ENCODE measurements around the gene LCP1. TPM values are rescaled to one million over a fixed set of nuclear protein-coding genes. Genes with fewer than 3 reads are reported as not detected.

LCP1 gene
- total RNA-seq, 1 donor from 2014 or later = 11.6 TPM

DNA sequence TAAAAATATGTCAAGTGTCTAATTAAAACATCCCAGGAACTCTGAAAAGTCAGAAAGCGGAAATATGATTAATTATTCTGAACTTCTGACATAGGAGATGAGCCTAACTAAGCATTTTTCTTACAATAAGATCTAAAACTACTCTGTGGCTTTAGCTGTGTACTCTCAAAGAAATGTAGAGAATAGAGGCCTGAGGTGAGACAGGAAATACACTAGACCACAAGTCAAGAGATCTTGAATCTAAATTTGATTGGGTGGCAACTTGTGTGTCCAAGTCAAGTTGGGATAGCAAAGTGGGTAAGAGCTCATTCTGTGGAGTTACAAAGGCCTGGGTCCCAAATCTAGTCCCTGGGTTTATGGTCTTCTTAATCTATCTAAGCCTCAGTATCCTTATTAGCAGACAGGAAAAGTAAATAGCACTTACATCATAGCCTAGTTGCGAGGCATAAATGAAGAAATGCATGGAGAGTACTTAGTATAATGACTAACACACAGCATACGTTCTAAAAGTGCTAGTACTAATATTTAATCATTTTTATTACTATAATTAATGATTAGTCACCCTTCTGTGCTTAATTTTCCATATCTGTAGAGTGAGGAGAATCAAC, 20.3 kb upstream of the LCP1 start:
- Mint-ChIP-seq H3K36me3 (no peaks in the 10 kb centered on the region), H3K4me1 (peaks cover 40% of the 10 kb centered on the region), H3K4me3 (no peak overlapping the region), H3K27ac (no peak overlapping the region), H3K9me3 (no peaks in the 10 kb centered on the region), H3K27me3 (ENCODE audit: low read depth) (no peaks in the 10 kb centered on the region)
- DNase-seq (ENCODE audit: low spot score in 2 of 2, unreplicated experiment in 2 of 2) = no peak
- TF ChIP-seq, protein P1, sequence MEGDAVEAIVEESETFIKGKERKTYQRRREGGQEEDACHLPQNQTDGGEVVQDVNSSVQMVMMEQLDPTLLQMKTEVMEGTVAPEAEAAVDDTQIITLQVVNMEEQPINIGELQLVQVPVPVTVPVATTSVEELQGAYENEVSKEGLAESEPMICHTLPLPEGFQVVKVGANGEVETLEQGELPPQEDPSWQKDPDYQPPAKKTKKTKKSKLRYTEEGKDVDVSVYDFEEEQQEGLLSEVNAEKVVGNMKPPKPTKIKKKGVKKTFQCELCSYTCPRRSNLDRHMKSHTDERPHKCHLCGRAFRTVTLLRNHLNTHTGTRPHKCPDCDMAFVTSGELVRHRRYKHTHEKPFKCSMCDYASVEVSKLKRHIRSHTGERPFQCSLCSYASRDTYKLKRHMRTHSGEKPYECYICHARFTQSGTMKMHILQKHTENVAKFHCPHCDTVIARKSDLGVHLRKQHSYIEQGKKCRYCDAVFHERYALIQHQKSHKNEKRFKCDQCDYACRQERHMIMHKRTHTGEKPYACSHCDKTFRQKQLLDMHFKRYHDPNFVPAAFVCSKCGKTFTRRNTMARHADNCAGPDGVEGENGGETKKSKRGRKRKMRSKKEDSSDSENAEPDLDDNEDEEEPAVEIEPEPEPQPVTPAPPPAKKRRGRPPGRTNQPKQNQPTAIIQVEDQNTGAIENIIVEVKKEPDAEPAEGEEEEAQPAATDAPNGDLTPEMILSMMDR (IDR thresholded peaks at IDR 0.05; ENCODE audit: unreplicated experiment) = no peak

DNA sequence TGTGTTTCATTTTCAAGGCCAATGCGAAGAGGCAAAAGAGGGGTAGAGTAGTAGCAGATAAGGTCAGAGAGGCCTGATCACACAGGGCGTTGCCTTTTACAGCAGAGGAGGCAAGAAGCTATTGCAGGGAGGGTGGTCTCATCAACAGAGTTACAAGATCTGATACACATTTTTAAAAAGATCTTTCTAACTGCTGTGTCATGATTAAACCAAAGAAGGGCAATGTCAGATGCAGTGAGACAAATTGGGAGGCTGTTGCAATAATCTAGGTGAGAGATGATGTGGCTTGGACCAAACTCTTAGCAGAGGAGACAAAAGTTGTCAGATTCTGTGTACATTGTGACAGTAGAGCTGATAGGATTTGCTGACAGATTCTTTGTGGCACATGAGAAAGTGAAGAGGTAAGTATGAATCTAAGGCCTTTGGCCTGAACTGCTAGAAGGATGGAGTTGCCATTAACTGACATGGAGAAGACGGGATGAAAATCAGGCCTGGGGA, 16.8 kb upstream of the LCP1 start:
- Mint-ChIP-seq H3K4me3 (no peak overlapping the region), H3K36me3 (no peaks in the 10 kb centered on the region), H3K27ac (no peak overlapping the region), H3K9me3 (no peaks in the 10 kb centered on the region), H3K4me1 (peaks cover 20% of the 10 kb centered on the region), H3K27me3 (ENCODE audit: low read depth) (no peaks in the 10 kb centered on the region)
- no peak for DNase-seq (ENCODE audit: low spot score in 2 of 2, unreplicated experiment in 2 of 2)
- TF ChIP-seq, protein P1 (IDR thresholded peaks at IDR 0.05; ENCODE audit: unreplicated experiment) = no peak

DNA sequence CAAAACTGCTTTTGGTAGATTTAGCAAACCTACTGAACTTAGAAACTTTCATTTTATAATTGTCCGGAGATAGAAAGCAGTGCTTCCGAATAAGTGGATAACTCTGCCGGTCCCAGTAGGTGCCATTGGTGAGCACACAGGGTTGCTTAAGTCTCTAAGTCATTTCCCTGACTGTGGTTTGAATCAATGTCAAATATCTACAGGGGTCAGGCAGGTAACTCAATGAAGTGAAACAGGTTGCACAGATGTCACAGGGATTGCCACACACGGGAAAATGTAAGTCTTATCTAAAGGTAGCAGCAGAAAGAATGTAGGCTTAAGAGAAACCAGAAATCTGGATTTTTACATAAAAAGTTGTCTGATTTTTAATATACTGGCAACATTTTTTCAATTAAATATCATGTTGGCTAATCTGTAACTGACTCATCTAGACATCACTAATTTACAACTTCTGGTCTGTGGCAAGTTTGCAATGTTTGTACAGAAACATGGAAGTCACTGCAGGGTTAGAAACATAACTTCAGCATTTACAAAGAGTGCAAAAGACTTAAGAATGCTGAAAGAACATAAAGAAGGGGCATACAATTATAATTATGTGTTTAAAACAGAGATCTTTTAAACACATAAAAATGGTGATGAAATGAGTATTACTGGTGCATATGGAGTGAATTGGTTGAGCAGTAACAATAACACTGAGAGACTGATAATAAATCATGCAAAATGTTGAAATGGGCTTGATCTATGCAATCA, 15.5 kb upstream of the LCP1 start:
- H3K36me3 Mint-ChIP-seq = no peaks in the 10 kb centered on the region
- no peaks in the 10 kb centered on the region for H3K9me3 Mint-ChIP-seq
- H3K4me1 Mint-ChIP-seq = peaks cover 8% of the 10 kb centered on the region
- H3K27ac Mint-ChIP-seq = no peak overlapping the region
- no peaks in the 10 kb centered on the region for H3K27me3 Mint-ChIP-seq (ENCODE audit: low read depth)
- no peak overlapping the region for H3K4me3 Mint-ChIP-seq
- DNase-seq (ENCODE audit: low spot score in 2 of 2, unreplicated experiment in 2 of 2) = no peak
- TF ChIP-seq, protein P1 (IDR thresholded peaks at IDR 0.05; ENCODE audit: unreplicated experiment) = no peak

DNA sequence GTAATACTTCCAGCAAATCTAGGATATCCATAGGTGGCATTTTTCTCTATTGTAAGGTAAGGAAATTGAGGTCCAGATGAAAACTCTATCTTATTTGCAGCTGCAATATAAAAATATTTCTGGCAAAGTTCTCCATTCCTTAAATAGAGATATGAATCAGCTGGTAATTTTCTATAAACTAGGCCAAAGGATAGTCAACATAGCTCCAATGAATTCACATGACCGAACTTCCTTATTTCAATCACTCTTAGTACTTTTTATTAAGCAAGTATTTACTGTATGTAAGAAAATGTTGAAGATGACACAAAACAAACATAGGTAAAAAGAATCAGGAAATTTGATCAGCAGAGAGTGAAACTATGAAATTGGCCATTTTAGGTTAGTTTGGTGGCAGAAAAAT, 13.0 kb upstream of the LCP1 start:
- H3K9me3 Mint-ChIP-seq = no peaks in the 10 kb centered on the region

DNA sequence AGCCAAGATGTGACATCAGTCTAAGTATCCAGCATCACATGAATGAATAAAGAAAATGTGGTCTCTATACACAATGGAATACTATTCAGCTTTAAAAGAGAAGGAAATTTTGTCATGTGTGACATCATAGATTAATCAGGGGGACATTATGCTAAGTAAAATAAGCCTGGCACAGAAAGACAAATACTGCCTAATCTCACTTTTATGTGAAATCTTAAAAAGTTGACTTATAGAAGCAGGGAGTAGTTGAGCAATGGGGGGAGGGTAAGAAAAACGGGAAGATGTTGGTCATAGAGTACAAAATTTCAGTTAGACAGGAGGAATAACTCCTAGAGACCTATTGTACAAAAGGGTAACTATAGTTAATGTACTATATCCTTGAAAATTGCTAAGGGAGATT, 10.4 kb upstream of the LCP1 start:
- H3K36me3 Mint-ChIP-seq = no peaks in the 10 kb centered on the region

More for the DNA sequence above, 13.0 kb upstream of the LCP1 start:
- no peak overlapping the region for H3K4me3 Mint-ChIP-seq
- H3K27me3 Mint-ChIP-seq (ENCODE audit: low read depth) = no peaks in the 10 kb centered on the region
- H3K36me3 Mint-ChIP-seq = no peaks in the 10 kb centered on the region
- DNase-seq (ENCODE audit: low spot score in 2 of 2, unreplicated experiment in 2 of 2) = no peak
- TF ChIP-seq, protein P1 (IDR thresholded peaks at IDR 0.05; ENCODE audit: unreplicated experiment) = no peak
- H3K4me1 Mint-ChIP-seq = peaks cover 13% of the 10 kb centered on the region
- no peak overlapping the region for H3K27ac Mint-ChIP-seq

More for the DNA sequence above, 10.4 kb upstream of the LCP1 start:
- no peaks in the 10 kb centered on the region for H3K27me3 Mint-ChIP-seq (ENCODE audit: low read depth)
- no peak overlapping the region for H3K4me3 Mint-ChIP-seq
- no peak for DNase-seq (ENCODE audit: low spot score in 2 of 2, unreplicated experiment in 2 of 2)
- H3K9me3 Mint-ChIP-seq = no peaks in the 10 kb centered on the region
- H3K4me1 Mint-ChIP-seq = peaks cover 8% of the 10 kb centered on the region
- TF ChIP-seq, protein P1 (IDR thresholded peaks at IDR 0.05; ENCODE audit: unreplicated experiment) = no peak
- H3K27ac Mint-ChIP-seq = no peak overlapping the region
